GM19324 (cell line): ENCODE measurements around the gene CLDN4.
"Not testable (repeated sequence)": the region's sequence is repeated elsewhere in the genome, so short reads cannot be mapped to it uniquely, and the experiment has no call there.

ENCODE experiments used
- ATAC-seq: cut with Tn5 transposase; IDR thresholded peaks from one replicate; pipeline ENCODE4 v1.9.1; 2021; ENCODE audit warnings: mild to moderate bottlenecking, moderate library complexity; ENCODE audit not compliant: unreplicated experiment, low FRiP score

CLDN4 gene

GRCh38 chr7:73830681-73831583 is at the start of gene CLDN4:
Gene CLDN4 (plus strand): TSS chr7:73830996. CDS start chr7:73831202, 206 bp downstream.
- no peak for ATAC-seq

DNA sequence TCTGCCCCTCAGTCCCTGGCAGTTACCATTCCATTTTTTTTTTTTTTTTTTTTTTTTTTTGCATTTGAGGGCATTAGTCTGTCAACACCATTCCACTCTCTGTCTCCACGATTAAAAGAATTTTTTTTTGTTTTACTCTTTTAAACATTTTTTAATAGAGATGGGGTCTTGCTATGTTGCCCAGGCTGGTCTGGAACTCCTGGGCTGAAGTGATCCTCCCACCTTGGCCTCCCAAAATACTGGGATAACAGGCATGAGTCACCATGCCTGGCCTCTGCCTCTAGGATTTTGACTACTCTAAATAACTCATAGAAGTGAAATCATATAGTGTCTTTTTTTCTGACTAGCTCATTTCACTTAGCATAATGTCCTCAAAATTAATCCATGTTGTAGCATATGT is 44.2 kb upstream of the CLDN4 start:
- no peak for ATAC-seq

- not testable (repeated sequence) for ATAC-seq
Observed at GRCh38 chr7:73787786-73788048, 43.1 kb upstream of the CLDN4 start.

DNA sequence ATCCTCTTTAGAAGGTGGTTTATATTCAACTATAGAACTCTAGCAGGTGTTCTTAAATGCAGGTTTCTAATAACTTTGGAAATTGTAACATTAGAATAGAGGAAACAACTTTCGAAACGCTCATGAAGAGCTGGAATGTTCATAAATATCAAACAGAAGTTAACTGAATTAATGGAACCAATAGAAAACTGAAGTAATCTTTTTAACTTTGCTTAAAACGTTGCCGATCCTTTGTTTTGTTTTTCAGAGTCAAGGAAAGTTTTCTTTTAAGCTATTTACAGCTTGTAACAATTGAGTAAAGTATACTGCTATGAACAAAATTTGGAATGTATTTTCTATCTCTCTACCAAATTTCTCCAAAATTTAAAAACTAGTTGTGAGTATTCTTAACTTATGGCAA is 41.7 kb upstream of the CLDN4 start:
- ATAC-seq = no peak

DNA sequence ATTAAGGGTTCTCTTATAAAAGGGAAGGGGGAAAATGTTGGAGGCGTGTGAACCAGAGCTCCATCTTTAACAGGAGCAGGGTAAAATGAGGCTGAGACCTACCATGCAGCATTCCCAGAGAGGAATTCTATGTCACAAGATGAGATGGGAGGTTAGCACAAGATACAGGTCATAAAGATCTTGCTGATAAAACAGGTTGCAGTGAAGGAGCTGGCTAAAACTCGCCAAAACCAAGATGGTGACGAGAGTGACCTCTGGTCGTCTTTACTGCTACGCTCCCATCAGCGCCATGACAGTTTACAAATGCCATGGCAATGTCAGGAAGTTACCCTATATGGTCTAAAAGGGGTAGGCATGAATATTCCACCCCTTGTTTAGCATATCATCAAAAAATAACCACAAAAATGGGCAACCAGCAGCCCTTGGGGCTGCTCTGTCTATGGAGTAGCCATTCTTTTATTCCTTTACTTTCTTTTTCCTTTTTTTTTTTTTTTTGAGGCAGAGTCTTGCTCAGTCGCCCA is 39.6 kb upstream of the CLDN4 start:
- ATAC-seq = not testable (repeated sequence)

- ATAC-seq = not testable (repeated sequence)
Observed at GRCh38 chr7:73795188-73795587, 35.6 kb upstream of the CLDN4 start.

DNA sequence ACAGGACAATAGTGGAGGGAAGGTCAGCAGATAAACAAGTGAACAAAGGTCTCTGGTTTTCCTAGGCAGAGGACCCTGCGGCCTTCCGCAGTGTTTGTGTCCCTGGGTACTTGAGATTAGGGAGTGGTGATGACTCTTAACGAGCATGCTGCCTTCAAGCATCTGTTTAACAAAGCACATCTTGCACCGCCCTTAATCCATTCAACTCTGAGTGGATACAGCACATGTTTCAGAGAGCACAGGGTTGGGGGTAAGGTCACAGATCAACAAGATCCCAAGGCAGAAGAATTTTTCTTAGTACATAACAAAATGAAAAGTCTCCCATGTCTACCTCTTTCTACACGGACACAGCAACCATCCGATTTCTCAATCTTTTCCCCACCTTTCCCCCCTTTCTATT is 34.1 kb upstream of the CLDN4 start:
- not testable (repeated sequence) for ATAC-seq

DNA sequence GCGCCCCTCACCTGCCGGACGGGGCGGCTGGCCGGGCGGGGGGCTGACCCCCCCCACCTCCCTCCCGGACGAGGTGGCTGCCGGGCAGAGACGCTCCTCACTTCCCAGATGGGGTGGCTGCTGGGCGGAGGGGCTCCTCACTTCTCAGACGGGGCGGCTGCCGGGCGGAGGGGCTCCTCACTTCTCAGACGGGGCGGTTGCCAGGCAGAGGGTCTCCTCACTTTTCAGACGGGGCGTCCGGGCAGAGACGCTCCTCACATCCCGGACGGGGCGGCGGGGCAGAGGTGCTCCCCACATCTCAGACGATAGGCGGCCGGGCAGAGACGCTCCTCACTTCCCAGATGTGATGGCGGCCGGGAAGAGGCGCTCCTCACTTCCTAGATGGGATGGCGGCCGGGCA is 33.6 kb upstream of the CLDN4 start:
- not testable (repeated sequence) for ATAC-seq

DNA sequence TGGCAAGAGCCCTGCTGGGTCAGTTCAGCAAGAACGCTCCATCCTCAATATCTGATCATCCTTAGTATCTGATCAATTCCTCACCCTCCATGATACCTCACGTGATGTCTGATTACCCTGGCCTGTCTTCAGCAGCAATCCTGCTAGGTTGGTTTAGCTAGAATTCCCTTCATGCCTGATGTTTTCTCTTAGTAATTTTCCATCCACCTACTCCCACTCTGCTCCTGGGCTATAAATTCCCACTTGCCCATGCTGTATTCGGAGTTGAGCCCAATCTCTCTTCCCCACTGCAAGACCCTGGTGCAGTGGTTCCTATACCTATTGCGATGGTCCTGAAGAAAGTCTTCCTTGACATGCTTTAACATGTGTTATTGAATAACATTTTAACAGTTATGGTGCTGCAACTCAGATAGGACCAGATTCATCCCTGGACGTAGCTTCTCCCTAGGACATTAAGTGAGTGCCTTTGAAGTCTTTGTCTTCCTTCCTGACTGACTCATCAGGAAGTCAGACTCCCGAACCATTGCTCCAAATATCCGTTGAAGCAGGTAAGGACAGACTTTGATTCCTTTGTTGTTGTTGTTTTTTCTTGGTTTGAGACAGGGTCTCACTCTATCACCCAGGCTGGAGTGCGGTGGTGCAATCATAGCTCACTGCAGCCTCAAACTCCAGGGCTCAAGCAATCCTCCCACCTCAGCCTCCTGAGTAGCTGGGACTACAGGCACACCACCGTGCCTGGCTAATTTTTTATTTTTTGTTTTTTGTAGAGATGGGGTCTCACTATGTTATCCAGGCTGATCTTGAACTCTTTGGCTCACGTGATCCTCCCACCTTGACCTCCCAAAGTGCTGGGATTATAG is 31.3 kb upstream of the CLDN4 start:
- no peak for ATAC-seq

- ATAC-seq = no peak
Observed at GRCh38 chr7:73801577-73801976, 29.2 kb upstream of the CLDN4 start.

GRCh38 chr7:73802459-73802858 is 28.3 kb upstream of the CLDN4 start:
- ATAC-seq = no peak

- ATAC-seq = no peak
Observed at GRCh38 chr7:73809467-73809951, 21.3 kb upstream of the CLDN4 start.

GRCh38 chr7:73810998-73811360 is 19.8 kb upstream of the CLDN4 start:
- ATAC-seq = no peak

DNA sequence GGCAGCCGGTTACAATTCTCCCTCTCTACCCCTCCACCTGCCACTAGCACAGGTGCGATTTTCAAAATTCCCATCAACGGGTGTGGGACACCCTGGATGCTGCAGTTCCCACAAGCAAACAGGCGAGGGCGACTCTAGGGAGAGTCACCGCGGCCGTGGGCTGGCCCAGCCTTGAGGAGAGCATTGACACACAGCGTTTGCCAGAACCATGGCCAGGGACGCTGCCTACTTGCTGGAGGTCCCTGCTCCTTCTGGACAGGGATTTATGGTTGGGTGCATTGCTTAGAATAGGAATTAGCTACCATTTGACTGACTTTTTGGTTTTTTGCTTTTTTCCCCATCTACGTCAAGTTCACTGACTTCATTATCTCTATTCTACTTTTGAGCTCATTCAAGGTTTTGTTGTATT is 19.0 kb upstream of the CLDN4 start:
- no peak for ATAC-seq

DNA sequence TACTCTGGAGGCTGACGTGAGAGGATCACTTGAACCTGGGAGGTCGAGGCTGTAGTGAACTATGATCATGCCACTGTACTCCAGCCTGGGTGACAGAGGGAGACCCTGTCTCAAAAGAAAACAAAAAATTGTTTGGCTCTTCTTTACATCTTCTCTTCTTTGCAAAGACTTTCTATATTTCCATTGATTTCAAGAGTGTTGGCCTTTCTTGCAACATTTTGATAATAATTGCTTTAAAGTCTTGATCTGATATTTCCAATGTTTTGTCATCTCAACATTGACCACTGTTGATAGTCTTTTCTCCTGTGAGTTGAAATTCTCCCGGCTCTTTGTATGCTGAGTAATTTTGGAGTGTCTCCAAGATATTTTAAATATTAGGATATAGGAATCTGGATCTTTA is 17.8 kb upstream of the CLDN4 start:
- no peak for ATAC-seq

- no peak for ATAC-seq
Observed at GRCh38 chr7:73815436-73815835, 15.4 kb upstream of the CLDN4 start.

DNA sequence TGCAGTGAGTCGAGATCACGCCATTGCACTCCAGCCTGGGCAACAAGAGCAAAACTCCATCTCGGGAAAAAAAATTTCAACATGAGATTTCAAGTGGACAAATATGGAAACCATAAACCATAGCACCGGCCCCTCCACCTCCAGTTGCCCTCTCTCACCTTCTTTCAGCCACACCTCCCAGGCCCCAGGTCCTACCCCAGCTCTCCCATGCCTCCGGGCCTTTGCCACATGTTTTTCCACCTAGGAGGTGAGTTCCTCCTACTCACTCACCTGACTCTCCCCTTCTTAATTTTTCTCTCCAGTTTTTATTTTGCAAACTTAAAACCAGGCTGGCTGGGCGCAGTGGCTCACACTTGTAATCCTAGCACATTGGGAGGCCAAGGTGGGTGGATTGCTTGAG is 13.7 kb upstream of the CLDN4 start:
- ATAC-seq = no peak

- no peak for ATAC-seq
Observed at GRCh38 chr7:73820013-73820412, 10.8 kb upstream of the CLDN4 start.

- not testable (repeated sequence) for ATAC-seq
Observed at GRCh38 chr7:73821597-73822285, 9.1 kb upstream of the CLDN4 start.

GRCh38 chr7:73822319-73823173 is 8.2 kb upstream of the CLDN4 start:
- ATAC-seq = no peak
